A549 (cell line): Measurements from ENCODE around the gene CLASP1.

ENCODE experiments used
- CHD4 ChIP-seq: fragments of 200-600 bp; sonication (generic); IDR thresholded peaks from 2 replicates; pipeline ENCODE4 v1.6.1; 2016; ENCODE audit warnings: antibody characterized with exemption, mild to moderate bottlenecking, borderline replicate concordance
- EP300 ChIP-seq, 2 experiments: fragments of >200 bp; sonication (Bioruptor Twin); formaldehyde crosslinking; IDR thresholded peaks; 2 replicates in 1 of 2; 3 replicates in 1 of 2; pipeline ENCODE4 v1.6.1; 2016 to 2017
- GATA3 ChIP-seq: IDR thresholded peaks from 2 replicates; pipeline ENCODE4 v1.6.1; 2012; ENCODE audit warnings: borderline replicate concordance
- POLR2A ChIP-seq: IDR thresholded peaks from 2 replicates; pipeline ENCODE4 v1.6.1; 2012; ENCODE audit warnings: mild to moderate bottlenecking, low read length
- RFX5 ChIP-seq: fragments of 450-650 bp; IDR thresholded peaks from 2 replicates; pipeline ENCODE4 v1.7.1; 2014; ENCODE audit warnings: antibody characterized with exemption, mild to moderate bottlenecking, moderate library complexity
- TF ChIP-seq, protein P1 (sequence below): fragments of 200-600 bp; sonication (generic); IDR thresholded peaks from 2 replicates; pipeline ENCODE4 v1.6.1; 2016; ENCODE audit warnings: antibody characterized with exemption, mild to moderate bottlenecking, moderate library complexity
- TF ChIP-seq, protein P2 (sequence below): fragments of >200 bp; sonication (Bioruptor Twin); formaldehyde crosslinking; IDR thresholded peaks from 3 replicates; pipeline ENCODE4 v1.5.1; 2016
- TF ChIP-seq, protein P3 (sequence below): IDR thresholded peaks from 2 replicates; pipeline ENCODE4 v1.6.1; 2012

DNA sequence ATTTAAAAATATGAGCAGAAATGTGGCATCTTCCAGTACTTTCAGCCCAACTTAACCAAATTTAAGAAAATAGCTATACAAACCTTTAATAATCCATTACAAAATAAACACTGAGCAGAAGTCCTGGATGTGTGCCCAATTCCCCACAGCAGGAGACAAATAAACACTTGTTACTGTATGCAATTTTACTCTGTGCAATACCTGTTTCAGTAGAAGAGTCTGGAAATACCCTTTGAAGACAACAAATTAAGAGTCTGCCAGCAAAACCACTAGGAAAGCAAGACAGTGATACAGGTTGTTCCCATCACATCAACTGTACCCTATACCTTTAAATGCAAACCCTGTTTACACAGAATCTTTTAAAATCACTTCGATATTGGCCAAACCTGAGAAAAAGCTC, 160.0 kb downstream of the CLASP1 start:
- TF ChIP-seq, protein P1, sequence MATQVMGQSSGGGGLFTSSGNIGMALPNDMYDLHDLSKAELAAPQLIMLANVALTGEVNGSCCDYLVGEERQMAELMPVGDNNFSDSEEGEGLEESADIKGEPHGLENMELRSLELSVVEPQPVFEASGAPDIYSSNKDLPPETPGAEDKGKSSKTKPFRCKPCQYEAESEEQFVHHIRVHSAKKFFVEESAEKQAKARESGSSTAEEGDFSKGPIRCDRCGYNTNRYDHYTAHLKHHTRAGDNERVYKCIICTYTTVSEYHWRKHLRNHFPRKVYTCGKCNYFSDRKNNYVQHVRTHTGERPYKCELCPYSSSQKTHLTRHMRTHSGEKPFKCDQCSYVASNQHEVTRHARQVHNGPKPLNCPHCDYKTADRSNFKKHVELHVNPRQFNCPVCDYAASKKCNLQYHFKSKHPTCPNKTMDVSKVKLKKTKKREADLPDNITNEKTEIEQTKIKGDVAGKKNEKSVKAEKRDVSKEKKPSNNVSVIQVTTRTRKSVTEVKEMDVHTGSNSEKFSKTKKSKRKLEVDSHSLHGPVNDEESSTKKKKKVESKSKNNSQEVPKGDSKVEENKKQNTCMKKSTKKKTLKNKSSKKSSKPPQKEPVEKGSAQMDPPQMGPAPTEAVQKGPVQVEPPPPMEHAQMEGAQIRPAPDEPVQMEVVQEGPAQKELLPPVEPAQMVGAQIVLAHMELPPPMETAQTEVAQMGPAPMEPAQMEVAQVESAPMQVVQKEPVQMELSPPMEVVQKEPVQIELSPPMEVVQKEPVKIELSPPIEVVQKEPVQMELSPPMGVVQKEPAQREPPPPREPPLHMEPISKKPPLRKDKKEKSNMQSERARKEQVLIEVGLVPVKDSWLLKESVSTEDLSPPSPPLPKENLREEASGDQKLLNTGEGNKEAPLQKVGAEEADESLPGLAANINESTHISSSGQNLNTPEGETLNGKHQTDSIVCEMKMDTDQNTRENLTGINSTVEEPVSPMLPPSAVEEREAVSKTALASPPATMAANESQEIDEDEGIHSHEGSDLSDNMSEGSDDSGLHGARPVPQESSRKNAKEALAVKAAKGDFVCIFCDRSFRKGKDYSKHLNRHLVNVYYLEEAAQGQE = no peak
- TF ChIP-seq CHD4 (no peak), POLR2A (no peak), EP300 (IDR thresholded peaks at IDR 0.05) (no peak), GATA3 (no peak), RFX5 (no peak)
- TF ChIP-seq, protein P2, sequence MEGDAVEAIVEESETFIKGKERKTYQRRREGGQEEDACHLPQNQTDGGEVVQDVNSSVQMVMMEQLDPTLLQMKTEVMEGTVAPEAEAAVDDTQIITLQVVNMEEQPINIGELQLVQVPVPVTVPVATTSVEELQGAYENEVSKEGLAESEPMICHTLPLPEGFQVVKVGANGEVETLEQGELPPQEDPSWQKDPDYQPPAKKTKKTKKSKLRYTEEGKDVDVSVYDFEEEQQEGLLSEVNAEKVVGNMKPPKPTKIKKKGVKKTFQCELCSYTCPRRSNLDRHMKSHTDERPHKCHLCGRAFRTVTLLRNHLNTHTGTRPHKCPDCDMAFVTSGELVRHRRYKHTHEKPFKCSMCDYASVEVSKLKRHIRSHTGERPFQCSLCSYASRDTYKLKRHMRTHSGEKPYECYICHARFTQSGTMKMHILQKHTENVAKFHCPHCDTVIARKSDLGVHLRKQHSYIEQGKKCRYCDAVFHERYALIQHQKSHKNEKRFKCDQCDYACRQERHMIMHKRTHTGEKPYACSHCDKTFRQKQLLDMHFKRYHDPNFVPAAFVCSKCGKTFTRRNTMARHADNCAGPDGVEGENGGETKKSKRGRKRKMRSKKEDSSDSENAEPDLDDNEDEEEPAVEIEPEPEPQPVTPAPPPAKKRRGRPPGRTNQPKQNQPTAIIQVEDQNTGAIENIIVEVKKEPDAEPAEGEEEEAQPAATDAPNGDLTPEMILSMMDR = no peak
- TF ChIP-seq, protein P3, sequence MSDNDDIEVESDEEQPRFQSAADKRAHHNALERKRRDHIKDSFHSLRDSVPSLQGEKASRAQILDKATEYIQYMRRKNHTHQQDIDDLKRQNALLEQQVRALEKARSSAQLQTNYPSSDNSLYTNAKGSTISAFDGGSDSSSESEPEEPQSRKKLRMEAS = no peak
